ENCODE measurements around the gene NTN5. TPM values are rescaled to one million over a fixed set of nuclear protein-coding genes. Genes with fewer than 3 reads are reported as not detected.
A peak's percentile ranks its signal among the peaks of the same experiment; 100 is the strongest.
"Not testable (repeated sequence)": the region's sequence is repeated elsewhere in the genome, so short reads cannot be mapped to it uniquely, and the experiment has no call there.

The NTN5 gene
- total RNA-seq, 1 donor from 2014 or later, result 0.54 TPM

DNA sequence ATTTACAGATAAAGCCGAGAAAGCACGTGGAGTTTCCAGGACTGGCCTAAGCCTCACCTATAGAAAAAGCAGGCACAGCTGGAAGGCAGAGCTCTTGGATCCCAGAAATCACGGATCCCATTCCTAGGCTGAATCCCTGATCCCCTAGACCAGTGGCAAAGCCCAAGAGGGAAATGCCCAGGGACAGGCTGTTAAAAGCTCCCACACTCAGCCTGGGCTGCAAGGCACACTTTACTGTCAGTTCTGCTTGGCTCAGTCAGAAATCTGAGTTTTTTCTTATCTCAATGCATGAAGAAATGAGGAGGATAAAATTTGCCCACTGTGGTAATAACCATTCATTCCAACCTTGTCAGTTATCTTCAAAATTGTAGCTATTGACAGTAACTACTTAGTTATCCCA is 15.0 kb upstream of the NTN5 start:
- intact Hi-C loops (cut with micrococcal nuclease), result no loop called here
- Mint-ChIP-seq H3K4me1 (ENCODE audit: low read depth) (no peaks in the 10 kb centered on the region), H3K27me3 (ENCODE audit: insufficient read depth) (no peaks in the 10 kb centered on the region)

DNA sequence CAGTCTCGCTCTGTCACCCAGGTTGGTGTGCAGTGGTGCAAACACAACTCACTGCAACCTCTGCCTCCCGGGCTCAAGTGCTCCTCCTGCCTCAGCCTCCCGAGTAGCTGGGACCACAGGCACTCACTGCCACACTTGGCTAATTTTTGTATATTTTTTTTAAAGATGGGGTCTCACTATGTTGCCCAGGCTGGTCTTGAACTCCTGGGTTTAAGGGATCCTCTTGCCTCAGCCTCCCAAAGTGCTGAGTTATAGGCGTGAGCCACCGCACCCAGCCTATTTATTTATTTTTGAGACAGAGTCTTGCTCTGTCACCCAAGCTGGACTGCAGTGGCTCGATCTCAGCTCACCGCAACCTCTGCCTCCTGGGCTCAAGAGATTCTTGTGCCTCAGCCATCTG is 13.8 kb upstream of the NTN5 start:
- H3K9me3 Mint-ChIP-seq; H3K4me1 Mint-ChIP-seq (ENCODE audit: low read depth); intact Hi-C loops (cut with micrococcal nuclease); H3K27ac Mint-ChIP-seq; DNase-seq (ENCODE audit: low spot score); H3K4me3 Mint-ChIP-seq; H3K27me3 Mint-ChIP-seq (ENCODE audit: insufficient read depth); H3K36me3 Mint-ChIP-seq (ENCODE audit: low read depth): not testable (repeated sequence)

More for the DNA sequence above, 15.0 kb upstream of the NTN5 start:
- Mint-ChIP-seq H3K9me3 (no peaks in the 10 kb centered on the region), H3K36me3 (ENCODE audit: low read depth) (no peaks in the 10 kb centered on the region), H3K27ac (no peak overlapping the region), H3K4me3 (no peak overlapping the region)
- no peak for DNase-seq (ENCODE audit: low spot score)

DNA sequence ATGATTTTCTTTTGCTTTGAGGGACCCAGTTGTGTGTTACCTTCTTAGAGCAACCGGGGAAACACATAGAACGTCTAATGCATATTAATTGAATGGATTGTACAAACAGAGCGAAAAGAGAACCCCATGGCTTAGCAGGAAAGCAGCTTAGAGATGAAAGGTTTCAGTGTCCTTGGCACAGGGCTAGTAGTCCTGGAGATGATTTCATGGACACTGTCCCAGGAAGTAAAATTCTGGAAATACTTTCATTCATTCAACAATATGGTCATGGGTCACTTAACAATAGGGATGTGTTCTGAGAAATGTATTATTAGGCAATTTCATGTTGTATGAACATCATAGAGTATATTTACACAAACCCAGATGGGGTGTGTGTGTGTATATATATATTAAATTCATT is 13.3 kb upstream of the NTN5 start:
- DNase-seq (ENCODE audit: low spot score), result no peak
- Mint-ChIP-seq H3K9me3 (no peaks in the 10 kb centered on the region), H3K27me3 (ENCODE audit: insufficient read depth) (no peaks in the 10 kb centered on the region), H3K4me3 (no peak overlapping the region), H3K27ac (no peak overlapping the region), H3K4me1 (ENCODE audit: low read depth) (no peaks in the 10 kb centered on the region), H3K36me3 (ENCODE audit: low read depth) (no peaks in the 10 kb centered on the region)
- intact Hi-C loops (cut with micrococcal nuclease), result no loop called here

DNA sequence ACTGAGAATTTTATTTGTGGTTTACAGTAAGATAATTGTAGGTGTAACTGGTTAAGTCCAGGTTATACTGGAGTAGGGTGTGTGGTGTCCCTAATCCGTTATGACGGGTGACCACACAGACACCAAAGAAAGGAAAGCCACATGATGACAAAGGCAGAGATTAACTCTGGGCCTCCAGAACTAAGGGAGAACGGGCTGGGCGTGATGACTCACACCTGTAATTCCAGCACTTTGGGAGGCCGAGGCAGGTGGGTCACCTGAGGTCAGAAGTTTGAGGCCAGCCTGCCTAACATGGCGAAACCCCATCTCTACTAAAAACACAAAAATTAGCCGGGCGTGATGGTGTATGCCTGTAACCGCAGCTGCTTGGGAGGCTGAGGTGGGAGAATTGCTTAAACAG is 12.8 kb upstream of the NTN5 start:
- Mint-ChIP-seq H3K4me1 (ENCODE audit: low read depth) (no peaks in the 10 kb centered on the region), H3K9me3 (no peaks in the 10 kb centered on the region), H3K27me3 (ENCODE audit: insufficient read depth) (no peaks in the 10 kb centered on the region), H3K36me3 (ENCODE audit: low read depth) (no peaks in the 10 kb centered on the region), H3K27ac (no peak overlapping the region), H3K4me3 (no peak overlapping the region)
- DNase-seq (ENCODE audit: low spot score), result no peak
- intact Hi-C loops (cut with micrococcal nuclease), result no loop called here

DNA sequence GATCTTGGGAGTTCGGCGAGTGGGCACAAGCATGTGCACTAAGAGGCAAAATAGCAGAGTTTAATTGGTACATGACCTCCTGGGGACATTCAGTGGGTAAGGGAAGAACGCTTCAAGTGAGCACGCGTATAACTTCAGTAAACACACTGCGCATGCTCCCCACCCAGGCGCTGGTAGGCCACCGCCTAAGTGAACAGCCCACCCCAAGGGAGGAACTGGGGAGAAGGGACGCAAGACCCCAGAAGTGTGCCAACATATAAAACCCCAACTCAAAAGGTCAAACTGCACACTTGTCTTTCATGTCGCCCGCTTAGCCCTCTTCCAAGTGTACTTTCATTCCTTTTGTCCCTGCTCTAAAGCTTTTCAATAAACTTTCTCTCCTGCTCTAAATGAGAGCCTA is 10.5 kb upstream of the NTN5 start:
- Mint-ChIP-seq H3K4me1 (ENCODE audit: low read depth) (no peaks in the 10 kb centered on the region), H3K27me3 (ENCODE audit: insufficient read depth) (no peaks in the 10 kb centered on the region), H3K36me3 (ENCODE audit: low read depth) (no peaks in the 10 kb centered on the region), H3K27ac (no peak overlapping the region), H3K4me3 (no peak overlapping the region), H3K9me3 (no peaks in the 10 kb centered on the region)
- no peak for DNase-seq (ENCODE audit: low spot score)
- intact Hi-C loops (cut with micrococcal nuclease), result no loop called here

DNA sequence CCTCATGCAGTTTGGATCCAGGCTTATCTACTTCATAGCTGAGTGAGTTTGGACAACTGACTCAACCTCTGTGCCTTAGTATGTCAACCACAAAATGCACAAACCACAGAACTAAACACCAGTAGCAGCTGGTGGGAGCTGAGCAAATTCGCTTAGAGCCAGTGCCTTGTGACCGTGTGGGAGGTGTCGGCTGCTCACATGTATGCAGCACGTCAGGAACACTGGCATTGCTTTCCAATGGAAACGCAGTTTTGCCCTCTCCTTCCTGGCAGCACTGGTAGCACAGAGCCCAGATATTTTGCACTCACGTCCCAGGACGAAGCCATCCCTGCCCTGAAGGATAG is 8.3 kb upstream of the NTN5 start:
- Mint-ChIP-seq H3K4me1 (ENCODE audit: low read depth) (no peaks in the 10 kb centered on the region), H3K27ac (no peak overlapping the region), H3K36me3 (ENCODE audit: low read depth) (no peaks in the 10 kb centered on the region), H3K27me3 (ENCODE audit: insufficient read depth) (peaks cover 2% of the 10 kb centered on the region), H3K4me3 (no peak overlapping the region), H3K9me3 (no peaks in the 10 kb centered on the region)
- intact Hi-C loops (cut with micrococcal nuclease), result no loop called here
- DNase-seq (ENCODE audit: low spot score), result no peak

DNA sequence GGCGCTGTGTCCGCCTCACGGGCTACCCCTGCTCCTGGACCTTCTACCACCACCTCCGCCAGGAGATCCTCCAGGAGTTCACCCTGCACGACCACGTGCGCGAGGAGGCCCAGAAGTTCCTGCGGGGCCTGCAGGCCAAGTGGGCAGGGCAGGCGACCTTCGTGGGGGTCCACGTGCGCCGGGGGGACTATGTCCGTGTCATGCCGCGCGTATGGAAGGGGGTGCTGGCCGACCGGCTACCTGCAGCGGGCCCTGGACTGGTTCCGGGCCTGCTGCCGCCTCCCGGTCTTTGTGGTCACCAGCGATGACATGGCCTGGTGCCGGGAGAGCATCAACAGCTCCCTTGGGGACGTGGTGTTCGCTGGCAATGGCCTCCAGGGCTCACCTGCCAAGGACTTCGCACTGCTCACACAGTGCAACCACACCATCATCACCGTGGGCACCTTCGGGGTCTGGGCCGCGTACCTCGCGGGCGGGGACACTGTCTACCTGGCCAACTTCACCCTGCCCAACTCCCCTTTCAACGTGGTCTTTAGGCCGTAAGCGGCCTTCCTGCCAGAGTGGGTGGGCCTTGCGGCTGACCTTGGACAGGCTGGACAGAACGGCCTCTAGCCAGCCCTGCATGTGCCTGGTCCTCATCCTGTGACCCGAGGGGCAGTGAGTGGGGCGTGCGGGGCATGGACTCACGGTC is 7.8 kb upstream of the NTN5 start:
- H3K4me3 Mint-ChIP-seq, result no peak overlapping the region
- H3K27me3 Mint-ChIP-seq (ENCODE audit: insufficient read depth), result peaks cover 2% of the 10 kb centered on the region
- DNase-seq (ENCODE audit: low spot score), result no peak
- H3K9me3 Mint-ChIP-seq, result no peaks in the 10 kb centered on the region
- no peaks in the 10 kb centered on the region for H3K36me3 Mint-ChIP-seq (ENCODE audit: low read depth)
- peaks cover 1% of the 10 kb centered on the region for H3K4me1 Mint-ChIP-seq (ENCODE audit: low read depth)
- H3K27ac Mint-ChIP-seq, result no peak overlapping the region
- intact Hi-C loops (cut with micrococcal nuclease), result no loop called here

DNA sequence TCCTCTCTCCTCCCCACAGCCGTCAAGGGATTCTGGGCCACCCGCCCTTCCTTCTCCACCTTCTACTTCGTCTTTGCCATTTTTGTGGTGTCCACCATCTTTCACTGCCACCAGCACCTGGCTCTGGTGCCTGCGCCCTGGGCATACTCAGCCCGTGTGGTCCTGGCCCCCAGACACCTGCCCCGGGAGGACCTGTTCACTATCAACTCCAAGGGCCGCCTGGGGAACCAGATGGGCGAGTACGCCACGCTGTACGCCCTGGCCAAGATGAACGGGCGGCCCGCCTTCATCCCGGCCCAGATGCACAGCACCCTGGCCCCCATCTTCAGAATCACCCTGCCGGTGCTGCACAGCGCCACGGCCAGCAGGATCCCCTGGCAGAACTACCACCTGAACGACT is 7.2 kb upstream of the NTN5 start:
- intact Hi-C loops (cut with micrococcal nuclease); H3K27me3 Mint-ChIP-seq (ENCODE audit: insufficient read depth); DNase-seq (ENCODE audit: low spot score); H3K36me3 Mint-ChIP-seq (ENCODE audit: low read depth); H3K4me3 Mint-ChIP-seq; H3K27ac Mint-ChIP-seq; H3K9me3 Mint-ChIP-seq; H3K4me1 Mint-ChIP-seq (ENCODE audit: low read depth): not testable (repeated sequence)

DNA sequence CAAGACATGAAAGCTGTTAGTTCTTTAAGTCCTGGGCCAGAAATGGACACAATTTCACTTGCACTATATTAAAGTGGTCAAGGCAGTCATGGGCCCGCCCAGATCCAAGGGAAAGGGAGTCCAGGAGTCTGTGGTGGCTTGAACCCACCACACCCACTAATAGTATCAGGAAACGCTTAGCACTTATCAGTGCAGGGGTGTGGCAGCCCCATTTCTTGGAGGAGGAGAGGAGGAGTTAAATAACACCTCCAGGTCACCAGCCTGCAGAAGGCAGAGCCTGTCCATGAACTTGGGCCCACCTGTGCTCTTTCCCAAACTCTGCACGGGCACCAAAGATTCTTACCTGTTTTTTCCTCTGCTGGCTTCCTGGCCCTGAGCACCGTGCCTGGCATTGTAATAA is 5.4 kb upstream of the NTN5 start:
- intact Hi-C loops (cut with micrococcal nuclease), result no loop called here
- Mint-ChIP-seq H3K27ac (no peak overlapping the region), H3K36me3 (ENCODE audit: low read depth) (no peaks in the 10 kb centered on the region), H3K27me3 (ENCODE audit: insufficient read depth) (peaks cover 4% of the 10 kb centered on the region), H3K4me3 (no peak overlapping the region), H3K9me3 (no peaks in the 10 kb centered on the region), H3K4me1 (ENCODE audit: low read depth) (peaks cover 8% of the 10 kb centered on the region)
- no peak for DNase-seq (ENCODE audit: low spot score)

DNA sequence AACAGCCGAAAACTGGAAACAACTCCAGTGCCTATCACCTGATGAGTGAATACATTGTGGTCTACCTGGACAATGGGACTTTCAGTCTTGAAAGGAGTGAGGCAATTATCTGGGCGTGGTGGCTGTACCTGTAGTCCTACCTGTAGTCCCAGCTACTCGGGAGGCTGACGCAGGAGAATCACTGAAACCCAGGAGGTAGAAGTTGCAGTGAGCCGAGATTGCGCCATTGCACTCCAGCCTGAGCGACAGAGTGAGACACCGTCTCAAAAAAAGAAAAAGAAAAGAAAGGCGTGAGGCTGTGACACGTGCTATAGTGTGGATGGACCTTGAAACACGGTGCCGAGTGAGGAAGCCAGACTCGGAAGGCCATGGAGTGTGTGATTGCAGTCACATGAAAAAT is 4.1 kb upstream of the NTN5 start:
- intact Hi-C loops (cut with micrococcal nuclease), result no loop called here
- H3K27ac Mint-ChIP-seq, result no peak overlapping the region
- no peaks in the 10 kb centered on the region for H3K9me3 Mint-ChIP-seq

DNA sequence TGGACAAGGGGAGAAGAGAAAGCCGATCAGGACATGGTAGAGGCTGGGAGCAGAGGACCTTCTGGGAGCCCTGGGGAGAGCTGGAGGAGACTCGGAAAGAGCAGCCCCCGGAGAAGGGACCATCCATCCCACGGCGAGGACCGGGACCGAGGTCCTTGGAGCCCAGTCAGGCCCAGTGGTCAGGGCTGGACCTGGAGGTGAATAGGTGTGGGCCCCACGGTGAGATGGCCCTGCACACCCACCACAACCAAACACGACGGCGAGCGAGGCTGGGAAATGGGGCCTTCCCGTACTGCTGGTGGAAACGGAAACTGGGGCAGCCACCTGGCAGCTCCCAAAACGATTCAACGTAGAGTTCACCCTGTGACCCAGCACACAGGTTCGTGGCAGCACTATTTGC is 3.7 kb upstream of the NTN5 start:
- Mint-ChIP-seq H3K4me3 (no peak overlapping the region), H3K4me1 (ENCODE audit: low read depth) (peaks cover 8% of the 10 kb centered on the region), H3K27me3 (ENCODE audit: insufficient read depth) (peaks cover 4% of the 10 kb centered on the region), H3K9me3 (no peaks in the 10 kb centered on the region), H3K27ac (no peak overlapping the region), H3K36me3 (ENCODE audit: low read depth) (no peaks in the 10 kb centered on the region)
- intact Hi-C loops (cut with micrococcal nuclease), result no loop called here
- no peak for DNase-seq (ENCODE audit: low spot score)

More for the DNA sequence above, 4.1 kb upstream of the NTN5 start:
- H3K4me3 Mint-ChIP-seq, result no peak overlapping the region
- peaks cover 8% of the 10 kb centered on the region for H3K4me1 Mint-ChIP-seq (ENCODE audit: low read depth)
- no peak for DNase-seq (ENCODE audit: low spot score)
- no peaks in the 10 kb centered on the region for H3K36me3 Mint-ChIP-seq (ENCODE audit: low read depth)
- peaks cover 4% of the 10 kb centered on the region for H3K27me3 Mint-ChIP-seq (ENCODE audit: insufficient read depth)

DNA sequence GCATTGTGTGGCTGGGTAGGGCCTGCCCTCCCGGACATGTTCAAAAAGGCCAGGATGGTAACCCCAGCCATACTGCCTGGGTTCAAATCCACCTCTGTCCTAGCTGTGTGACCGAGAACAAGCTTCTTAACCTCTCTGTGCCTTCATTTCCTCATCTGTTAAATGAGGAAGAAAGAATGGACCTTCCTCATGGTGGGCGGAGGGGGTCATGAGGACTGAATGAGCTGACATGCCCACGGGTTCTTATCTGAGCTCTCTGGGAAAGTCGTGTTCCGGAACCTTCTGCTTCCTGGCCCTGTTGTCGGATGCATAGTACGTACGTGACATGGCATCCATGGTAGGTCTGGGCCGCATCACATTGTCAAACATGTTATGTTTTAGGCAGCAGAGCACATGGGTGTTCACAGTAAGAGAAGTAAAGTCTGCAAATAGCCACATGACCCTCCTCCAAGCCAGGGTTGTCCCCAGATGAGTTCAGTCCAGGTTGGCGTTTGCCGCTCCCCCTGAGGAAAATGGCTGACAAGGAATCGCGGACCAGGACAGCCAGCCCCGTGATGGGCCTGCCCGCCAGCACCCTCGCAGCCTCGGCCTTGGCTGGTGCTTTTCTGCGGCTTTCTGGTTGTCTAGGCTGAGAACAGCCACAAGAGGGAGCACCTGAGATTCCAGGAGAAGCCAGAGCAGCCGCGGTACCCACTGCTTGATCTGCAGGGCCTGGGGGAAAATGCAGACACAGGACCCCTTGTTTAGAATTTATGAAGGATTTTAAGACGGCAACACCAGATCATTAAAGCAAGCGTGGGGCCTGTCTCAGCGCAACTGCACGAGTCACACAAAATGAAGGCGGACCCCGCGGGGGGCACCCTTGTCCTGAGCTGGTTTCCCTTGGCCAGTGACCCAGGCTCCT is 2.4 kb upstream of the NTN5 start:
- no peak overlapping the region for H3K4me3 Mint-ChIP-seq
- H3K36me3 Mint-ChIP-seq (ENCODE audit: low read depth), result no peaks in the 10 kb centered on the region
- DNase-seq (ENCODE audit: low spot score), result peak; percentile 69
- H3K4me1 Mint-ChIP-seq (ENCODE audit: low read depth), result peaks cover 8% of the 10 kb centered on the region
- H3K9me3 Mint-ChIP-seq, result no peaks in the 10 kb centered on the region
- no peak overlapping the region for H3K27ac Mint-ChIP-seq
- intact Hi-C loops (cut with micrococcal nuclease), result loop anchor here (1.0 to 2.0 kb wide), 3 partner anchors 14 to 64 kb away; partner anchors contain the start of gene CA11
- peaks cover 4% of the 10 kb centered on the region for H3K27me3 Mint-ChIP-seq (ENCODE audit: insufficient read depth)

DNA sequence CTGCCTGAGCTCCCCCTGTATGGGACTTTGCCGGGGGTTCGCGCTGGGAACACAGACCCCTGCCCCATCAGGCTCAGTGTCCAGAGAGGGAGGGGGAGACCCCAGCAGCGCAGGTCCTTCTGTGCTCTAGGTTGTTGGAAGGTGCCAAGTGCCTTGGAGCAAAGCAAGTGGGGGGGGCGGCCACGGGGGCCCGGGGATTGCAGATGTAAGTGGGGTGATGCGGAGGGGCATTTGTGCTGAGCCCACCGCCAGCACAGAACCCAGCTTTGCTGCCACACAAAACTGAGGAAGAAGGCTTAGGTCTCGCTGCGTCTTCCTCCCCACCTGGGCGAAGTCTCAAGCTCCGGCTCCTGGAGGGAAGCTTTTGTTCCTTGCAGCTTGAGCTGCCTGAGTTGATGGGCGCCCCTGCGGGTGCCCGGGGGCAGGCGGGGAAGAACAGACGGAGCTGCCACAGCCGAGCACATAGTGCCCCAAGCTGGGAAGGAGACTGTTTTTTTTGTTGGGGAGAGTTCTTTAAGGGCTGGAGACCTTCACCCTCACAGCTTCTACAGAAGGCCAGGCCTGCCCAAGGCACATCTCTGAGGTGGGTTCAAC is 1.5 kb upstream of the NTN5 start:
- Mint-ChIP-seq H3K36me3 (ENCODE audit: low read depth) (no peaks in the 10 kb centered on the region), H3K9me3 (no peaks in the 10 kb centered on the region), H3K27ac (no peak overlapping the region), H3K4me1 (ENCODE audit: low read depth) (peaks cover 8% of the 10 kb centered on the region), H3K4me3 (no peak overlapping the region), H3K27me3 (ENCODE audit: insufficient read depth) (peaks cover 4% of the 10 kb centered on the region)
- intact Hi-C loops (cut with micrococcal nuclease), result loop anchor here (2.0 kb wide), 1 partner anchor 64 kb away; no protein-coding TSS in a partner anchor
- DNase-seq (ENCODE audit: low spot score), result no peak

All from activated T-helper 1 cell treated with anti-CD3 and anti-CD28 coated beads, Interleukin-12 subunit alpha, Interleukin-12 subunit beta, Interleukin-2, Interleukin-4 antibody, amounts not matched to agents 30 ng/mL and 10 ng/mL and 1 ng/mL, durations not matched to agents 14 hours and 24 hours and 36 hours (primary cell).